ENCODE data around the gene SARS1.
A peak's percentile ranks its signal among the peaks of the same experiment; 100 is the strongest.
"Not testable (repeated sequence)": the region's sequence is repeated elsewhere in the genome, so short reads cannot be mapped to it uniquely, and the experiment has no call there.

SARS1 gene

GRCh38 chr1:109274533-109275476, 61.1 kb downstream of the SARS1 start:
- DNase-seq (ENCODE audit: low read depth in 2 of 2): no peak

GRCh38 chr1:109275706-109276345, 62.1 kb downstream of the SARS1 start:
- no peak for DNase-seq (ENCODE audit: low read depth in 2 of 2)

- peak; percentile 52 for DNase-seq (ENCODE audit: low read depth in 2 of 2)
These were observed 63.9 kb downstream of the SARS1 start for GRCh38 chr1:109277434-109278204.

- DNase-seq (ENCODE audit: low read depth in 2 of 2): no peak
These were observed 66.0 kb downstream of the SARS1 start for GRCh38 chr1:109279615-109280278.

- no peak for DNase-seq (ENCODE audit: low read depth in 2 of 2)
These were observed 67.1 kb downstream of the SARS1 start for GRCh38 chr1:109280862-109281261.

GRCh38 chr1:109281680-109282496, 68.2 kb downstream of the SARS1 start:
- no peak for DNase-seq (ENCODE audit: low read depth in 2 of 2)

- no peak for DNase-seq (ENCODE audit: low read depth in 2 of 2)
These were observed 68.8 kb downstream of the SARS1 start for GRCh38 chr1:109282497-109282951.

GRCh38 chr1:109282952-109283747, 69.4 kb downstream of the SARS1 start, which contains the start of gene PSRC1:
TSS of gene PSRC1 (minus strand) at chr1:109283145.
- peak; percentile 82 for DNase-seq (ENCODE audit: low read depth in 2 of 2)

- DNase-seq (ENCODE audit: low read depth in 2 of 2): no peak
These were observed 70.3 kb downstream of the SARS1 start for GRCh38 chr1:109283748-109284600.

GRCh38 chr1:109286762-109287161, 73.0 kb downstream of the SARS1 start:
- not testable (repeated sequence) for DNase-seq (ENCODE audit: low read depth in 2 of 2)
